ENCODE data around the gene PEF1.
"Not testable (repeated sequence)": the region's sequence is repeated elsewhere in the genome, so short reads cannot be mapped to it uniquely, and the experiment has no call there.

The PEF1 gene

GRCh38 chr1:31609514-31610118, 35.1 kb downstream of the PEF1 start:
- DNase-seq (ENCODE audit: low read depth), result no peak

- no peak for DNase-seq (ENCODE audit: low read depth)
Measured at GRCh38 chr1:31607360-31607759, 37.3 kb downstream of the PEF1 start.

- no peak for DNase-seq (ENCODE audit: low read depth)
Measured at GRCh38 chr1:31605908-31606427, 38.7 kb downstream of the PEF1 start.

- DNase-seq (ENCODE audit: low read depth), result no peak
Measured at GRCh38 chr1:31602081-31602480, 42.6 kb downstream of the PEF1 start.

GRCh38 chr1:31600641-31601040, 44.0 kb downstream of the PEF1 start:
- no peak for DNase-seq (ENCODE audit: low read depth)

GRCh38 chr1:31598980-31599379, 45.7 kb downstream of the PEF1 start:
- DNase-seq (ENCODE audit: low read depth), result no peak

- DNase-seq (ENCODE audit: low read depth), result no peak
Measured at GRCh38 chr1:31596737-31597097, 48.0 kb downstream of the PEF1 start.

GRCh38 chr1:31595836-31596736, 48.6 kb downstream of the PEF1 start:
- DNase-seq (ENCODE audit: low read depth), result no peak

GRCh38 chr1:31593770-31594632, 50.7 kb downstream of the PEF1 start:
- peak; percentile 60 for DNase-seq (ENCODE audit: low read depth)

GRCh38 chr1:31593136-31593665, 51.5 kb downstream of the PEF1 start:
- no peak for DNase-seq (ENCODE audit: low read depth)

GRCh38 chr1:31592132-31592531, 52.5 kb downstream of the PEF1 start:
- no peak for DNase-seq (ENCODE audit: low read depth)

GRCh38 chr1:31591425-31592093, 53.1 kb downstream of the PEF1 start:
- peak; percentile 40 for DNase-seq (ENCODE audit: low read depth)

GRCh38 chr1:31588751-31589515, 55.7 kb downstream of the PEF1 start:
- no peak for DNase-seq (ENCODE audit: low read depth)

- peak; percentile 45 for DNase-seq (ENCODE audit: low read depth)
Measured at GRCh38 chr1:31587720-31588423, 56.8 kb downstream of the PEF1 start.

- DNase-seq (ENCODE audit: low read depth), result not testable (repeated sequence)
Measured at GRCh38 chr1:31587328-31587699, 57.4 kb downstream of the PEF1 start.

GRCh38 chr1:31586376-31587327, 58.0 kb downstream of the PEF1 start:
- no peak for DNase-seq (ENCODE audit: low read depth)

GRCh38 chr1:31585736-31586365, 58.8 kb downstream of the PEF1 start:
- DNase-seq (ENCODE audit: low read depth), result no peak
